Endothelial cell of umbilical vein (primary cell): ENCODE measurements around the gene DMXL1. TPM values are rescaled to one million over a fixed set of nuclear protein-coding genes. Genes with fewer than 3 reads are reported as not detected.

Experiments
- BruUV-seq: library from RNA; stranded (reverse); fragments of 400-500 nt; replicated peaks from 2 replicates; lab custom pipeline; 2021; lab: Mats Ljungman, UMichigan
- CTCF ChIA-PET: fragments of 300-600, 350-600 bp; sonication (Branson Sonifier 250); formaldehyde crosslinking; loops from one replicate; lab custom pipeline; 2021; ENCODE audit warnings: antibody characterized with exemption, inconsistent platforms; lab: Charles Lee
- POLR2A ChIA-PET: fragments of 300-600, 350-600 bp; sonication (Branson Sonifier 250); formaldehyde crosslinking; loops from one replicate; lab custom pipeline; 2021; ENCODE audit warnings: antibody characterized with exemption, inconsistent platforms; lab: Charles Lee
- DNase-seq: peaks from one replicate; pipeline ENCODE4 v3.0.0-alpha.2; 2011; ENCODE audit warnings: low read depth, low spot score
- FAIRE-seq: peaks from 2 replicates; lab custom pipeline; 2011; peaks lifted over from hg19 to GRCh38; lab: Jason Lieb, UNC
- H2AFZ ChIP-seq: 2 replicates; pipeline ENCODE4 v1.6.0; 2012; ENCODE audit warnings: low read depth, low read length, control low read depth, inconsistent platforms
- H3K27ac ChIP-seq: 2 replicates; pipeline ENCODE4 v1.5.1; 2011; ENCODE audit warnings: low read depth, mild to moderate bottlenecking, control low read depth, low read length, moderate library complexity; ENCODE audit not compliant: insufficient read depth
- H3K27me3 ChIP-seq, 2 experiments: 2 replicates each; pipeline versions ENCODE4 v1.6.0 to v1.6.1; 2011; ENCODE audit warnings: low read length in 2 of 2, mixed read lengths in 1 of 2; ENCODE audit not compliant: control insufficient read depth in 2 of 2, insufficient read depth in 2 of 2
- H3K36me3 ChIP-seq, 2 experiments: 2 replicates in 1 of 2; 3 replicates in 1 of 2; pipeline ENCODE4 v1.5.1; 2011; ENCODE audit warnings: low read length in 2 of 2, mild to moderate bottlenecking in 1 of 2, moderate library complexity in 1 of 2; ENCODE audit not compliant: control insufficient read depth in 2 of 2, insufficient read depth in 2 of 2; ENCODE audit errors: extremely low read depth in 1 of 2
- H3K4me1 ChIP-seq: 3 replicates; pipeline ENCODE4 v1.5.1; 2011; ENCODE audit warnings: mild to moderate bottlenecking, low read length; ENCODE audit not compliant: control insufficient read depth, insufficient read depth; ENCODE audit errors: extremely low read depth
- H3K4me2 ChIP-seq: 2 replicates; pipeline ENCODE4 v1.6.1; 2011; ENCODE audit warnings: low read length, control low read depth, mixed read lengths; ENCODE audit not compliant: insufficient read depth
- H3K4me3 ChIP-seq, 3 experiments: fragments of 200-600 bp in 1 of 3; sonication (generic), shearing (Covaris generic) in 1 of 3; replicated peaks in 1 of 3; 2 replicates each; pipeline ENCODE4 v1.5.1; 2011 to 2016; ENCODE audit warnings: control low read depth in 3 of 3, low read length in 3 of 3, mild to moderate bottlenecking in 2 of 3, inconsistent platforms in 1 of 3, low read depth in 1 of 3, moderate library complexity in 1 of 3; ENCODE audit not compliant: insufficient read depth in 1 of 3
- H3K79me2 ChIP-seq: 2 replicates; pipeline ENCODE4 v1.6.0; 2012; ENCODE audit warnings: low read length, inconsistent platforms; ENCODE audit not compliant: control insufficient read depth, insufficient read depth
- H3K9ac ChIP-seq: replicated peaks from 2 replicates; pipeline ENCODE3; 2011; ENCODE audit warnings: low read length, control low read depth; ENCODE audit not compliant: insufficient read depth; ENCODE audit errors: extremely low read depth
- H3K9me1 ChIP-seq: replicated peaks from 3 replicates; pipeline ENCODE4 v1.6.0; 2011; ENCODE audit warnings: mild to moderate bottlenecking, low read length; ENCODE audit not compliant: control insufficient read depth, insufficient read depth; ENCODE audit errors: extremely low read depth
- H3K9me3 ChIP-seq: replicated peaks from 2 replicates; pipeline ENCODE4 v1.5.1; 2012; ENCODE audit warnings: low read length, inconsistent platforms; ENCODE audit not compliant: control insufficient read depth, insufficient read depth
- H4K20me1 ChIP-seq: replicated peaks from 2 replicates; pipeline ENCODE3; 2011; ENCODE audit warnings: mild to moderate bottlenecking, low read length; ENCODE audit not compliant: control insufficient read depth, insufficient read depth; ENCODE audit errors: extremely low read depth
- CTCF ChIP-seq, 2 donors: IDR thresholded peaks; 1 replicate in 1 of 2; 2 replicates in 1 of 2; pipeline ENCODE4 v1.5.1; 2011; ENCODE audit warnings: low read length in 2 of 2, mild to moderate bottlenecking in 2 of 2, moderate library complexity in 2 of 2, control low read depth in 1 of 2, inconsistent platforms in 1 of 2, low read depth in 1 of 2; ENCODE audit not compliant: insufficient read depth in 1 of 2; ENCODE audit errors: extremely low read depth in 1 of 2
- EZH2 ChIP-seq: IDR thresholded peaks from 2 replicates; pipeline ENCODE4 v1.6.1; 2012; ENCODE audit warnings: borderline replicate concordance, low read depth, mild to moderate bottlenecking, moderate library complexity, low read length, inconsistent platforms; ENCODE audit not compliant: severe bottlenecking
- FOS ChIP-seq: IDR thresholded peaks from 2 replicates; pipeline ENCODE4 v1.6.1; 2011; ENCODE audit warnings: mild to moderate bottlenecking, low read length, moderate library complexity, borderline replicate concordance; ENCODE audit not compliant: insufficient read depth
- GATA2 ChIP-seq: IDR thresholded peaks from 2 replicates; pipeline ENCODE4 v1.7.0; 2011; ENCODE audit warnings: low read depth, mild to moderate bottlenecking, moderate library complexity, mixed read lengths, low read length; ENCODE audit not compliant: insufficient read length, insufficient read depth
- JUN ChIP-seq: IDR thresholded peaks from 2 replicates; pipeline ENCODE4 v1.6.1; 2011; ENCODE audit warnings: borderline replicate concordance, low read depth; ENCODE audit not compliant: insufficient read length, insufficient read depth
- MYC ChIP-seq: IDR thresholded peaks from one replicate; pipeline ENCODE4 v1.6.1; 2011; ENCODE audit warnings: mild to moderate bottlenecking, low read depth, low read length
- POLR2A ChIP-seq: IDR thresholded peaks from 2 replicates; pipeline ENCODE4 v1.6.1; 2012; ENCODE audit warnings: low read depth, mild to moderate bottlenecking, control low read depth, low read length
- POLR2AphosphoS5 ChIP-seq: IDR thresholded peaks from 2 replicates; pipeline ENCODE4 v1.6.1; 2012; ENCODE audit warnings: low read depth, mild to moderate bottlenecking, control low read depth, low read length, moderate library complexity; ENCODE audit not compliant: insufficient read depth
- dilution Hi-C: fragments of 300-500 bp; cut with MboI; formaldehyde crosslinking; loops from one replicate; pipeline ENCODE4 v1.15.0; 2019; ENCODE audit warnings: low sequenced_read_pairs; ENCODE audit not compliant: extremely low pct_ligation_motif_present
- intact Hi-C: fragments of 100-400 bp; cut with micrococcal nuclease; formaldehyde crosslinking; loops from one replicate; pipeline ENCODE4 v1.10.0; 2022
- polyA plus RNA-seq, 4 experiments: library from polyadenylated mRNA; depleted of rRNA in 3 of 4; stranded (reverse) in 3 of 4; unstranded in 1 of 4; fragments of >200 nt; gene quantifications; 2 replicates each; pipeline versions ENCODE4 v1.2.1 to v1.2.3, GENCODE V29; 2011 to 2012; ENCODE audit warnings: missing spikeins in 1 of 4
- total RNA-seq: library from RNA; stranded (reverse); gene quantifications from 2 replicates; pipeline ENCODE4 v1.2.3, GENCODE V29; 2021
- TF ChIP-seq, protein P1 (sequence below): IDR thresholded peaks from 2 replicates; pipeline ENCODE4 v1.6.1; 2011; ENCODE audit not compliant: insufficient read depth, insufficient read length

DMXL1 gene
- total and polyA plus RNA-seq, 2 donors (not counting 3 experiments of a cell fraction or from before 2014, with no cell fraction given), result 5.4 to 24.7 TPM

DNA sequence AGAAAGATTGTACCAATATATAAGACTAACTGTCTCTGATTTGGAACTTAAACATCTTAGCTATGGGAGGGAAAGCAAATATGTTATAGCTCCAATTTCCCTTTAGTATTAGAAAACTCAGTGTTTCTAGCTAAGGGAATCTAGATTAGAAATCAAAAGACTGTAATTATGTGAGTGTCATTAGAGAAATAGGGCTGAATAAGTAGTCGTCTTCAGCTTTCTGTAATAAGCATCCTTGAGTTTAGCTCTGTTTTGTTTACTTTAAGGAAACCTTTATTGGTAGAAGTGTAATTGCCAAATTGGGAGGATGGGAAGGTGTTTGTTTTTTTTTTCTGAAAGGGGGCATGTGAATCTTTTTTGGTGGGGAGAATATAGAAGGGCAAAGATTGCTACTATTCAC lies 5.2 kb downstream of the DMXL1 start:
- H3K4me2 ChIP-seq, result no peak overlapping the region
- peaks cover 41% of the 10 kb centered on the region for H3K79me2 ChIP-seq
- H4K20me1 ChIP-seq, result peaks cover 4% of the 10 kb centered on the region
- dilution Hi-C loops (no loop called here), intact Hi-C loops (no loop called here)
- POLR2A ChIA-PET, result no interaction called here
- H3K27ac ChIP-seq, result no peak overlapping the region
- peaks cover 4% of the 10 kb centered on the region for H3K4me1 ChIP-seq
- no peaks in the 10 kb centered on the region for H3K36me3 ChIP-seq
- H3K4me3 ChIP-seq, result no peak overlapping the region
- H3K27me3 ChIP-seq, result no peaks in the 10 kb centered on the region
- no peak for DNase-seq
- no peak for FAIRE-seq
- no peak overlapping the region for H3K9ac ChIP-seq
- no peak overlapping the region for H2AFZ ChIP-seq
- H3K9me1 ChIP-seq, result no peaks in the 10 kb centered on the region
- CTCF ChIA-PET, result no interaction called here
- H3K9me3 ChIP-seq, result no peaks in the 10 kb centered on the region
- TF ChIP-seq MYC, result no peak
- no peak for TF ChIP-seq CTCF (IDR thresholded peaks at IDR 0.05; ENCODE audit: extremely low read depth in 1 of 2, insufficient read depth in 1 of 2, low read depth in 1 of 2, low read length in 2 of 2)
- no peak for TF ChIP-seq POLR2A
- no peak for TF ChIP-seq POLR2AphosphoS5
- no peak for TF ChIP-seq GATA2
- TF ChIP-seq EZH2, result no peak
- TF ChIP-seq, protein P1, sequence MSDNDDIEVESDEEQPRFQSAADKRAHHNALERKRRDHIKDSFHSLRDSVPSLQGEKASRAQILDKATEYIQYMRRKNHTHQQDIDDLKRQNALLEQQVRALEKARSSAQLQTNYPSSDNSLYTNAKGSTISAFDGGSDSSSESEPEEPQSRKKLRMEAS, result no peak
- TF ChIP-seq JUN, result no peak
- no peak for TF ChIP-seq FOS
- no TSS peak for BruUV-seq
